ENCODE measurements around the gene ZBTB6. TPM values are rescaled to one million over a fixed set of nuclear protein-coding genes. Genes with fewer than 3 reads are reported as not detected.

ZBTB6 gene
- total and polyA plus RNA-seq, 9 of the 15 experiments (the other 6 are each of a cell fraction or from before 2014, with no cell fraction given) = 1.4 to 7.2 (median 5.3) TPM

- TF ChIP-seq RCOR1 (IDR thresholded peaks at IDR 0.05; ENCODE audit: borderline replicate concordance in 1 of 2, low read depth in 2 of 2, low read length in 2 of 2) (peak in 1 of 2 experiments; percentile 49; a peak in 1 of 4 replicates), ZZZ3 (IDR thresholded peaks at IDR 0.05) (peak; percentile 87), MBD1 (CRISPR knock-in tag; IDR thresholded peaks at IDR 0.05) (no peak), TBL1XR1 (IDR thresholded peaks at IDR 0.05; ENCODE audit: low read length in 2 of 2) (no peak), JUND (IDR thresholded peaks at IDR 0.05; ENCODE audit: borderline replicate concordance, low read depth, low read length) (peak; percentile 31), JUND (tag; IDR thresholded peaks at IDR 0.05; ENCODE audit: borderline replicate concordance, low read depth, low read length) (no peak), DLX4 (CRISPR knock-in tag; IDR thresholded peaks at IDR 0.05) (no peak), PRMT5 (CRISPR knock-in tag; IDR thresholded peaks at IDR 0.05) (no peak; the same call in none of the 2 replicates), ZNF134 (CRISPR knock-in tag; conservative IDR thresholded peaks at IDR 0.05) (no peak), SP1 (CRISPR knock-in tag; IDR thresholded peaks at IDR 0.05) (peak; percentile 88), BMI1 (IDR thresholded peaks at IDR 0.05; ENCODE audit: low read length) (no peak), ZBTB33 (CRISPR knock-in tag; IDR thresholded peaks at IDR 0.05) (peak; percentile 55; the same call in 1 of the 2 replicates), AFF4 (CRISPR knock-in tag; IDR thresholded peaks at IDR 0.05) (0 out of 2 replicates have a peak, but pooled peaks have one; percentile 32), CHD4 (IDR thresholded peaks at IDR 0.05; ENCODE audit: insufficient read depth, insufficient replicate concordance, low read depth, low read length, poor library complexity, severe bottlenecking) (no peak), HDAC6 (IDR thresholded peaks at IDR 0.05; ENCODE audit: low read depth, low read length) (no peak), PML (IDR thresholded peaks at IDR 0.05; ENCODE audit: low read length) (peak; percentile 63), HEY1 (CRISPR knock-in tag; IDR thresholded peaks at IDR 0.05; ENCODE audit: borderline replicate concordance) (no peak), COPS2 (conservative IDR thresholded peaks at IDR 0.05) (no peak)
These were observed 18.4 kb upstream of the ZBTB6 start, which contains the start of gene ZBTB26 (continued) for GRCh38 chr9:122931226-122932121.
